NK-92 treated with Interleukin-12 subunit alpha and Interleukin-12 subunit beta, amount 100 ng/mL, for 24 hours (cell line): ENCODE data around the gene CD59.
"Not testable (repeated sequence)": the region's sequence is repeated elsewhere in the genome, so short reads cannot be mapped to it uniquely, and the experiment has no call there.

ENCODE experiments used
- DNase-seq: peaks from one replicate; lab custom pipeline; 2025; lab: John Stamatoyannopoulos, UW

CD59 gene

DNA sequence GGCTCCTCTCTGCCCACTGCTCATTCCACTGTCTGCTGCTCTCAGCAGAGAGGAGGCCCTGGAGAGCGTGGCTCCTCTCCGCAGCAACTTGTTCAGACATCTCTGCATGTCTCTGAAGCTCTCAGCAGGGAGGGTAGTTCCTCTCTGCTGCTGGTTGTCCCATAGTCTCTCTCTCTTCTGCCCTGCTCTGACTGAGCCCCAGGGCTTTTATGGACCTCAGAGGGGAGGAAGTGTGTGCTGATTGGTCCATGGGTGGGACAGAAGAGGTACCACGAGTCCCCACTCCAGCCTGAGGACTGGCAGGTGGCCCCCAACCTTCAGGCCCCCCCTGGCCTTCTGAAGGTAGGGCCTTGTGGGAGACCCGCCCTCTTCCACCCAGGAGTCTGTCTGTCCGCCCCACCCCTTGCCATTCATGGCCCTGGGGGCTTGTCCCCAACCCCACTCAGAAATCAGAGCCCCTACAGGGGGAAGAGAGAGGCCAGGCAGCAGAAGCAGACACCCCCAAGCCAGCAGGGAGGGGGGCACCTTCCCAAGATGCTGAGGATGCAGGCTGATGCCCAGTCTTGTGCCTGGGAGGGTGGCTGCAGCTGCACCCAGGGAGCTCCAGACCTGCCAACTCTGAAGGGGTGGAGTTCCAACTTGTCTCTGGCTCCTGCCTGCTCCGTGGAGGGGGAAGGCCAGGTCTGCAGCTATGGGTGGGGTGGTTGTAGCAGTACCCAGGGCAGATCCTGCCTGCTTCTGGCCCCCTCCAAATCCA, 70.7 kb downstream of the CD59 start:
- DNase-seq, result no peak

DNA sequence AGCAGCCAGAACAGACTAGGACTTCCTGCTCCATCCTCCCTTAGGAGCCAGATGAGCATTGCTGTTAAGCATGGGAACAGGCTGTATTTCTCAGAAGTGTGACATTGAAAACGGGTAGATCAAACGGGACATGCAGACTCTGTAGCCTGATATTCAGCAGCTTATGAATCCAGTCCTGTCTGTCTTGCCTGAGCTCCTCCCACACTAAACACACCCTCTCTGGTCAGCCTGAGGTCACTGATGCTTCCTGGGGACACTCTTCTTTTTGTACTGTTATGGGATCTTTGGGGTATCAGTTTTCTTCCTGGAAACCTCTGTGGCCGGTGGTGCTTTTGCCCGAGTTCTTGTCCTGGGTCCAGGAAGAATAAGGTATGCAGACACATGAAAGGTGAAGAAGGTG, 71.4 kb downstream of the CD59 start:
- DNase-seq, result no peak

DNA sequence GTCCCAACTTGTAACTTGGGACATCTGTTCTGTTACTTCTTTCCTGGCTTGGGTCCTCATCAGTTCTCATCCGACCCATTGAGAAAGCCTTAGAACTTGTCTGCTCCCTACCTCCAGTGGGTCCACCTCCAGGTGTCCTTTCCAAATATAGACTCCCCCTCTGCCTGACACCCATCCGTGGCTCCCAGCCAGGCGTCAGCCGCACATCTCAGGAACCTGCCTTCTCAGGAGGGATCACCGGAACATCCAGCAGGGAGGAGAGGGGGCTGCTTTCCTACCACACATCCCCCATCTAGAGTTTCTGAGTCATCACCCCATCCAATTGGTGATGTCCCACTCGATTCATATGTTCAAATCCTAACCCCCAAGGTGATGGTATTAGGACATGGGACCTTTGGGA, 72.1 kb downstream of the CD59 start:
- no peak for DNase-seq

DNA sequence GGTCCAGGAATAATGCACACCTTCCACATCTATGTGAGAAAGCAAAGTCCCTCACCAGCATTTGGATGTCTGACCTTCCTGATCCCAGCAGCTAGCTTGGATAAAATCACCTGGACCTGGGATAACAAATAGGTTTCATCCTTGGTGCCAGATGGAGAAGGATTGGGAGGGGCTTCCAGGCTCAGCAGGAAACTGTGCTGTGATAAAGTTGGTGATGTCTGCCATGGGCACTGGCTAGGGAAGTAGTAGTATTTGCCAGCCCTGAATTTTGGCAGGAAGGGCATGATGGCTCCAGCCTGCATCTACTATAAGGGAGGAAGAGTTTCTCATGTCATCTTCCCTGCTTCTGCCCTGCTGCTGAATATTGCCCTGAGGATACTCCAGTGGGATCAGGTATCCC, 73.1 kb downstream of the CD59 start:
- no peak for DNase-seq

DNA sequence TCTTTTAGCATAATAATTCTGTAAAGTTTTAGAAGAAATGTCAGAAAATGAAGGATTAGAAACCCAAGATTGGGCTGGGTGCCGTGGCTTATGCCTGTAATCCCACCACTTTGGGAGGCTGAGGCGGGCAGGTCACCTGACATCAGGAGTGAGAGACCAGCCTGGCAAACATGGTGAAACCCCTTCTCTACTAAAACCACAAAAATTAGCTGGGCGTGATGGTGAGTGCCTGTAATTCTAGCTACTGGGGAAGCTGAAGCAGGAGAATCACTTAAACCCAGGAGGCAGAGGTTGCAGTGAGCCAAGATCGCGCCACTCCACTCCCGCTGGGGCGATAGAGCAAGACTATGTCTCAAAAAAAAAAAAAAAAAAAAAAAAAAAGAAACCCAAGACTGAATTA, 74.7 kb downstream of the CD59 start:
- DNase-seq, result not testable (repeated sequence)

DNA sequence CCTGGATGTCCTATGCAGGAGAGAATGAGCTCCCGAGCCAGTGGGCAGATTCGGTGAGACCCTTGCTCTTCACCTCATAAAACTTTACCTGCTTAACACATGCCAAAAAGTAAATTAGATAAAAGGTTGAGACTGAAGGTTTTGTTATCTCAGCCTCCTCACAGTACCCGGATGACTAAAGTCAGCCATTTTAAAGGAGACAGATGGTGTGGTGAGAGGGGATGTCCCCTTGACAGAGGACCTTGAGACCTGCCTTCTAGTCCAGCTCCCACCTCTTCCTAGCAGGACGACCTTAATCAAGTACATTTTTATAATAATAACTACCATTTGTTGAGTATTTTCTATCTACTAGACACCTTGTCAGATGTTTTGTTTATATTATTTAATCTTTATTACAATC, 75.3 kb downstream of the CD59 start:
- no peak for DNase-seq

DNA sequence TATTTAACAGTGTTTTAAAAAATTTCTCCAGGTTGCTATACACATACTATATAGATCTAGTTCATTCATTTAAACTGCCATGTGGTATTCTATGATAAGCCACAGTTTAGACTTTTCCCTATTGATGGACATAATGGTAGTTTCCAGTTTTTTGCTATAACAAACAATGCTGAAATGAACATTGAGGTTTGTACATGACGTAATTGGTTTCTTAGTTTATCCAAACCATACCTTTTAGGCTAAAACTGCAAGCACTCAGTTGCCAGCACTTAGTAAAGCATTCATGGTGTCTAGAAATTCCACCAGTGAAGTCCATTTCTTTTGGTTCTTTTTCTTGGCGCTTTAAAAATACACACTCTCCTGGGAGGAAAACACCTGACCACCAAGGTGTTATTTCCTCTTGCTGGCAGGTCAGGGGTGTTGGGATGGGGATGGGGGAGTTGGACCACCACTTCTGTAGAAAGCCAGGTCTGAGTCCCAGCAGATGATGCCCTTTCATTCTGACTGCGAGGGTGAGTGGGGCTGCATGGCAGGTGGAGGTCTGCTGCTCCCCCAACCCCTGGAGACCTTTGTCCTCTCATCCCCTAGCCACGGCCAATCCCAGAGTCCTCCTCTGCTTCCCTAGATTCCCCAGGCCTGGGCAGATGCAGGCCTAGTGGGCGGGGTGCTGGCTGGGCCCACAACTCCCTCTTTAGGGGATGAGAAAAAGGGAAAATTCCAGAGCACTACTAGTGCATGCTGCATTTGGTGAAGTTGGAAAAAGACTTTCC, 76.7 kb downstream of the CD59 start:
- no peak for DNase-seq

DNA sequence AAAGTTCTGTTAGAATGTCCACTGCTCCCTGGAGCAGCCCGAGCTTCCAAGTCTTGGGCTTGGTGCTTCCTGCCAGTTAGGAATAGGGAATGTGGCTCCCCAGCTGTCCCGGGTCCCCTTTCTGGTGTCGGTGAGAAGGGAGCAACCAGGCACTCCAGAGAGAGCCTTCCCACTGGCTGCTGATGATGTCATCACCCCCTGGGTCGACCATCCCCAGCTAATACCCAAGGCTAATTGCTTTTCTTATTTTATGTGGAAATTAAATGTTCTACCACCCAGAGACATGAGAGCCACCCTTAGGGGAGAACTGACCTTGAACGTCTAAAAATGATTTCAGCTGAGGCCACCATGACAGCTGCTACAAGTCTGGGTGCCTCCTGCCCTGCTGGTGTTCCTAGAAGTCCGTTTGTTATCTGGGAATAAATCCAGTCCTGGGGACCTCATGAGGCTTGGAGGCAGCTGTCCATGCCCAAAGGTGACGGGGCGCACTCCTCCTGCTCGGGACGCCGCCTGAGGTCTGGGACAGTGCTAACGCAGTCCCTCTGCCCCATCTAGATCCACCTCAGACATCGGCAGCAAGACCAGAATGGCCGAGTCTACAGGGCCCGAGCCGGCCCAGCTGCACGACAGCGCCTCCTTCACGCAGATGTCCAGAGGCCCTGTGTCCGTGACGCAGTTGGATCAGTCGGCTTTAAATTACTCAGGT, 77.9 kb downstream of the CD59 start:
- DNase-seq, result no peak

DNA sequence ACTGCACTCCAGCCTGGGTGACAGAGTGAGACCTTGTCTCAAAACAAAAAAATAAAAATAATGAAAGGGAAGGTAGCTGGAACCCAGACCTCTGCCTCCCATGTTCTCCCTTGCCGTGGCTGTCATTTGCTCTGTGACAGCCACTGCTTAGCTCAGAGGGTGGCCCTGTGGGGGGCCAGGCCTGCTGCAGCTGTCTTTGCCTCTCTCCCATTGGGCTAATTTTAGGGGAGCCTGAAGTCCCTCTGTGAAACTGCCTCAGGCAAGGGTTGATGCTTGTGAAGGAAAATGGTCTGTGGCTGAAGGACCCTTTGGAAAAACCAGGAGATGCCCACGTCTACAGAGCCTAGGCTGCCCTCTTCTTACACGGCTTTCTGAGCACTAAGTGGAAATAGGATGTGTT, 78.5 kb downstream of the CD59 start:
- no peak for DNase-seq

DNA sequence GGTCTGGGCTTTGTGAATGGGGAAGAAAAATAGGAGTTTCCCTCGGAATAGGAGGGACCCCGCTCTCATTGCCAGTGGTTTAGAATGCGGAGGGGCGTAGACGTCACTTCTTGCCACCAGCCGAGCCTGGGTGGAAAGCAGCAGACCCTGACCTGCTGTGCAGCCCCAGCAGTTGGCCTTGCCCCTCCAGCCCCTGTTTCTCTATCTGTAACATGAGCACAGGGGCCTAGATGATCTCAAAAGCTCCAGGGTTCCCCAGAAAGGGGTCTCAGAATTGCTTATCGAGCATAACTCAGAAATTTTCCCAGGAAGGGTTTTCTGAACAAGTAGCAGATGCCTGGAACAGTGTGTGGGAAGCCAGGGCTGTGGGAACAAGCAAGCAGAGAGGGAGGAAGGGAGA, 79.5 kb downstream of the CD59 start:
- no peak for DNase-seq

DNA sequence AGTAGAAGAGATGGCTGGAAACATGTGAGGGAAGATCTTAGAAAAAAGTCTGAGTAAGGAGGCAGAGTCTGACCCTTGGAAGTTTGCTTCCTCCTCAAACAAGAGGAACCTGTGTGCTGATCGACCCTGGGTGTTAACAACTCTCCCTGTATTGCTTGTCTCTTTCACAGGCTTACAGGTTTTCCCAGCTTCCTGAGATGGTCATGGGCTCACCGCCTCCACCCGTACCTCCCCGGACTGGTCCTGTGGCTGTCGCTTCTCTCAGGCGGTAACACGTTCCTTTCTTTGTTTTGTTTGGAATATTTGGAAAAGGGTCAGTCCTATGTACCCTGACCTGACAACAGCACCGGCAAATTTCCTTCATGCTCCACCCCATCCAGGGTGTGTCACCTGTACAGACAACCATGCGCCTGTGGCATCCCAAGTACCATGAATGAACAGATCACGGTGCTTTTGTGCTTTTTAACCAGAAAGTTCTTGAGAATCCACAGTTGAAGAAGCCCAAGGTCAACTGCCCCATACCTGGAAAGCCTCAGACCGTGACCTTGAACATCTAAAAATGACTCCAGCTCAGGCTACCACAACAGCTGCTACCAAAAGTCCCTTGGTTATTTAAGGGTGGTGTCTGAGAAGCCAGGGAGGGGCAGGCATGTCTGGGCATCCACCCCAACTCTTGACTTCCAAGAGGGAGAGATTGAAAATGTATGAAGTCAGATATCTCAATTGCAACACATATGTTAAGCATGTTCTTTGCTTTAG, 80.2 kb downstream of the CD59 start:
- DNase-seq, result no peak

DNA sequence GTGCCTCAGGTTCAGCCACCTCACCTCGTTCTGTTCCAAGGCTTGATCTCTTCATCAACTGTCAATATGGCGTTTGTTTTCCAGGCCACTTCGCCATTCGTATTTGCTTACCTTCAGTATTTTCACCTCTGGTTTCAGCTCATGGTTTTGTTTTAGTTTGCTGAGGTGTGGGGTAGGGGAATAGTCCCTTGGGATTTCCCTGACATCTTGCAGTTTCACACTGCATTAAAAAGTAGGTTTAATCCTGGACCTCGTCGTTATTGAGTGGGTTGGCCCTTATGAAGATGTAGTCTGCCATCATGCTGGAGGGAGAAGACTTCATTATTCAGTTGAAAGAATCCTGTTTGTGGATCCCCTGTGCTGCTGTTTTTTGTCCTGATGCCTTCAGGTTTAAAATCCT, 81.6 kb downstream of the CD59 start:
- DNase-seq, result no peak
